Measurements from ENCODE around the gene MTCH1.
A peak's percentile ranks its signal among the peaks of the same experiment; 100 is the strongest.

MTCH1 gene

GRCh38 chr6:37017606-37018197 is 31.7 kb upstream of the MTCH1 start:
- no peak for DNase-seq (ENCODE audit: low read depth)

DNA sequence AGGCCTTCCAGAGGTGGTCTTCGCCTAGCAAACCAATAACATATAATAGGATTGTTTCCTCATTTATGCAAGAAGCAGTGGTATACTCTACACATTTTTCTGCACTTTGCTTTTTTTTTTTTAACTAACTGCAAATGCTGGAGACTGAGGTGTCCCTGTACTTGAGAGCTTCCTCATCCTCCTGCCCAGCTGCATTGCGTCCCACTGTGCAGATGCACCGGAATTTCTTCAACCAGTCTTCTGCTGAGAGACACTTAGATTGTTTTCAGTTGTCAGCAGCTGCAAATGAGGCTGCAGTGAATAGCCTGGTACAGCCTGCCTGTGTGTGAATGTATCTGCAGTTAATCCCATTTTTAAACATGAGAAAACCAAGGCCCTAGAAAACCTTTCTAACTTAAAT is 31.0 kb upstream of the MTCH1 start:
- DNase-seq (ENCODE audit: low read depth) = no peak

- DNase-seq (ENCODE audit: low read depth) = no peak
Observed at GRCh38 chr6:37015532-37015931, 29.5 kb upstream of the MTCH1 start.

DNA sequence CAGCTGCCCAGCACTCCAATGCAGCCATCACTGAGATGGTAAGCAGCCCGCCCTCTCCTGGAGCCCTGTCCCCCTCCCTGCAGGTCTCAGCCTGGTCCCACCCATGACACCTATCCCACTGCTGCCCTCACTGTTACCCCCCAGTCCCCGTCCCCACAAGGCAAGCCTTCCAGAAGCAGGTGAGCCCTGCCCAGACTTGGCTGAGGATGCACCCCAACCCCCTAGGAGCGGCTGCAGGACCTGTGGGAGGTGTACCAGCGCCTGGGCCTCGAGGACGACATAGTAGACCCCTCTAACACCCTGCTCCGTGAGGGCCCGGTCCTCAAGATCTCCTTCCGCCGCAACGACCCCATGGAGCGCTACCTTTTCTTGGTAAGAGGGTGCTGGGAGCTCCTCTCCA is 28.7 kb upstream of the MTCH1 start:
- DNase-seq (ENCODE audit: low read depth) = no peak

- DNase-seq (ENCODE audit: low read depth) = no peak
Observed at GRCh38 chr6:37013516-37014491, 27.8 kb upstream of the MTCH1 start.

GRCh38 chr6:37011656-37012378 is 25.8 kb upstream of the MTCH1 start:
- peak; percentile 55 for DNase-seq (ENCODE audit: low read depth)

DNA sequence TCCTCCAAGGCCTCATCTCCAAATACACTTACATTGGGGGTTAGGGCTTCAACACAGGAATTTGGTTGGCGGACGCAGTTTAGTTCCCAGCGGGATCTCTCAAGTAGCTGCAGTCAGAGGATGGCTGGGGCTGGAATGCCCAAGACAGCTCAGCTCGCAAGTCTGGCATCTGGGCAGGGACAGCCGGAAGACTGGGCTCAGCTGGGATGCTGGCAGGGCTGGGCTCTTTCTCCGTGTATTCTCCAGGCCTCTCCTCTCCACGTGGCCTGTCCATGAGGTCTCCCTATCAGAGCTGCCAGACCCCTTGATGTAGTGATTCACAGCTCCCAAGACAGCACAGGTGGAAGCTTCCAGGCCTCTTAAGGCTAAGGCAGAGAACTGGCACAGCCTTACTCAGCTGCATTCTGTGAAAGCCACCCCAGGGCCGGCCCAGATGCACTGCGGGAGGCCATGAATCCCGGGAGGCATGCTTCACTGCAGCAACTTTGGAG is 24.5 kb upstream of the MTCH1 start:
- DNase-seq (ENCODE audit: low read depth) = no peak

DNA sequence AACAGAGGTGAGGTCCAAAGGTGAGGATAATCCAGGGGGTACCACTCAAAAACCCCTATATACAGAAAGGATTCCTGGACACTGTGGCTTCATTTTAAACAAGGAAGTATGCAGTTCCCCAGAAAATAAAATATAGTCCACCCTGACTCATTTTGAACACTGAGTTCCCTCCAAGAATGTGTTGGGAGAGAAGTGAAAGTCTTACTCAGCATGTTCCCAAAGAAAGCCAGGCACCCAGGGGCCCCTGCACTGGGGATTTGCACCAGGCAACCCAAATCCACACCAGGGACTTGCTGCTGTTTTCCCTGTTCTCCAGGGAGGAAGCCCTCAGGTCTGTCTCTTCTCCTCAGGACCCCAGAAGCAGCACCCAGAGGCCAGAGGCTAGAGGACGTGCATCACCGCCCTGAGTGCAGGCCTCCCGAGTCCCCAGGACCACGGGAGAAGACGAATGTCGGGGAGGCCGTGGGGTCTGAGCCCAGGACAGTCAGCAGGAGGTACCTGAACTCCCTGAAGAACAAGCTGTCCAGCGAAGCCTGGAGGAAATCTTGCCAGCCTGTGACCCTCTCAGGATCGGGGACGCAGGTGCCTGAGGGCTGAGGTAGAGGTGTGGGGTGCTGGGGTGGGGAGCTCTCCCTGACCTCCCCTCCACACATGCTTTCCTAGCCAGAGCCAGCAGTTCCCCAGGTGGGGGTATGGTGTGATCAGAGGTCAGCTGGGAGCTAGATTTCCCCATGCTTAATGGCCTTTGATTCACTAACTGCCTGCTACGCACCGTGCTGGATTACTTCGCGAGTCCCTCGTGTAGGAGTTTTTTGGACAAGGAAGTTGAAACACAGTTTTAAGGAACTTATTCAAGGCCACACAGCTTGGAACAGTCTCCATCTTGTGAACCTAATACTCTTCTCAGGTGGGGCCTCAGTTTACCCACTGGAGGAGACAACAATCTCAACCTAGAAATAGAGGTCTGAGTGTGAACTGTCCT is 22.8 kb upstream of the MTCH1 start:
- DNase-seq (ENCODE audit: low read depth) = no peak

GRCh38 chr6:37007340-37008043 is 21.5 kb upstream of the MTCH1 start:
- DNase-seq (ENCODE audit: low read depth) = no peak

DNA sequence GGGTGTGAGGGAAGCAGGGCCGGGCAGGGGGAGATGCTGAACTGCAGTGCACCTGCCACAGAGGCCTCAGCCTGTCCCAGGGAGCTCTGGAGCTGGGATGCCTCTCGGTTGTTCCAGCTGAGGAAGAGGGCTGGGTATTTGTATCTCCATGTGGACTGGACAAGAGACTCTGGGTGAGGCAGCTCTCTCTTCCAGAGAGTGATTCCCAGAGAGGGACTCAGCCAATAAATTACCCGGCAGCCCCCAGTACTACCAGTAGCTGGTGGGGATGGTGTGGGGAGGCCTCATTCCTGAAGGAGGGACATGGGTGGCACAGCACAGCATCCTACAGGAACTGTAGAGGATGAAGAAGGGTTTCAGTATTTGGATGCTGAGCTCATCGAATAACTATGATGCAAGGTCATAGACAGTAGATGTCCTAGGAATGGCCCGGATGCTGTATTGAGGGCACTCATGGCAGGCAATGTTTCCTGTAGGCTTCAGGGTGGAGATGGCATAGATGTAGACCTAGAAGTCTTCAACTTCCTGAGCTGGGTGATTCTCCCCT is 20.9 kb upstream of the MTCH1 start:
- no peak for DNase-seq (ENCODE audit: low read depth)

GRCh38 chr6:37005827-37006567 is 20.0 kb upstream of the MTCH1 start:
- no peak for DNase-seq (ENCODE audit: low read depth)

- DNase-seq (ENCODE audit: low read depth) = no peak
Observed at GRCh38 chr6:37005061-37005810, 19.2 kb upstream of the MTCH1 start, which contains the start of gene FGD2. FGD2 (plus strand) TSS chr6:37005655; CDS start chr6:37005818, 163 bp downstream.

DNA sequence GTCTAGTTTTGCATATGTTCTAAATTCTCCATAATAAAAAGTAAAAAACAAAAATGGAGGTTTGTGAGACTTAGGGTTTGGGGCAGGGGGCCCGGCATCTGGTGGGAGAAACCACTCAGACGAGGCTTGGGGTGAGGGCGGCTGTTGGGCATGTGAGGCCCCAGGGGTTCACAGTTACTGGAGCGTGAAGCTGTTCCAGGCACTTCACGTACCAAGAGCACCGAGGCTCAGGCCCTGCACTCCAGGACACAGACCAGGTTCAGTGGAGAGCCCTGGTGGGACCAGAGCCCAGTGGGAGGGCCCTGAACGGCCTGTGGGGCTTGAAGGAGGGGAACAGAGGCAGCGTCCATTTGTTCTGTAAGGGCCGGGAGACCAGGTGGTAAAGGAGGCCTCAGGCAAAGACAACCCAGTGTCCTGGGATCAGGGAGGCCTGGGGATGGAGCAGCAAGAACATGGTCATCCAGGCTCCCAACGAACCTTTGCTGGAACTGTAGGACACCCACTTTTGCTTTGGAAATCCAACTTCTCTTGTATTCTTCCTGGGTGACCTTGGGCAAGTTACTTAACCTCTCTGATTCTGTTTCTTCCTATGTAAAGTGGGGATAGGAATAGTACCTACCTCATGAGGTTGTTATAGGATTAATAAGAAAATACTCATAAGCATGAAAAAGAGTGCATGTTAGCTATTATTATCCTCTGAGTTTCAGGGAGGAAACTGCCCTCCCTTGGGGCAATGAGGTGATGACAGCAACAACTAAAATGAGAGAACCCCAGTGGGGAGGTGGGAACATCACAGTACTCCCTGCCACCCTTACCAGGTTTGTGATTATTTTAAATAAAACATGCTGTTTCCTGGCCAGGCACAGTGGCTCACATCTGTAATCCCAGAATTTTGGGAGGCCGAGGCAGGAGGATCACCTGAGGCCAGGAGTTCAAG is 18.3 kb upstream of the MTCH1 start:
- DNase-seq (ENCODE audit: low read depth) = no peak

DNA sequence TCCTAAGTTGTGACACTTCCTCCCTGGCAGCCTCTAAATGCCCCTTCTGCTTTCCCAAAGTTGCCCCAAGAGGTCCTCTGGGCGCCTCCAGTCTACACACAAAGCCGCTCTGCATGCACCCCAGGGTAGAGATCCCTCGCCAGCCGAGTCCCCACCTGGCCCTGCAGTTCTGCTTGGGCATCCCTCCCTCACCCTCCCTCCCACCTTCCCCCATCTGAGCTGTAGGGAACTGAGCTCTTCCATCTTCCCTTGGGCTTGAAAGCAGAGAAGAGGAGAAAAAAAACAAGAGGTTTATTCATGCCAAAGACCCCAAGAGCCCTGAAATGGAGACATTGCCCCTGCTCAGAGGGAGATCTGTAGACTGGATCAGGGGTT is 13.7 kb upstream of the MTCH1 start:
- no peak for DNase-seq (ENCODE audit: low read depth)

GRCh38 chr6:36999061-36999750 is 13.2 kb upstream of the MTCH1 start:
- no peak for DNase-seq (ENCODE audit: low read depth)

DNA sequence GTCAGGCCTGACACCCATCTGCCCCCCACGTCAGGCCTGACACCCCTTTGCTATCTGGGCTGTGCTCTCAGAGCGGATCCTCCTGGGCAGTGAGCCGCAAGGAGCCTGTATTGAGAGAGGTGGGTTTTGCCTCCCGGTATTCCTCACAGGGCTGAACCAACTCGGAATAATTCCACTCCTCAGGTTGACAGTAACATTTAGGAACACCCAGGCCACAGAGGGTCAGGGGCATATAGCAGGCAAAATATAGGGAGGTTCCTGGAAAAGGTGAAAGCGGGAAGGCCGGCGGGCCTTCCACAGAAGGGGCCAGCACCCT is 12.7 kb upstream of the MTCH1 start:
- DNase-seq (ENCODE audit: low read depth) = no peak

Measured in stromal cell of bone marrow (primary cell).